GM21723 (cell line): Measurements from ENCODE around the gene TNP2.

Experiments
- ATAC-seq: cut with Tn5 transposase; IDR thresholded peaks from one replicate; pipeline ENCODE4 v1.9.1; 2021; ENCODE audit warnings: mild to moderate bottlenecking, moderate library complexity; ENCODE audit not compliant: unreplicated experiment

The TNP2 gene

GRCh38 chr16:11278681-11279628, 9.8 kb upstream of the TNP2 start:
- ATAC-seq, result no peak

- no peak for ATAC-seq
These were observed 8.6 kb upstream of the TNP2 start for GRCh38 chr16:11277607-11278337.

GRCh38 chr16:11276896-11277593, 7.9 kb upstream of the TNP2 start:
- no peak for ATAC-seq

GRCh38 chr16:11276143-11276895, 7.2 kb upstream of the TNP2 start, which contains the start of gene PRM2:
TSS of gene PRM2 (minus strand) at chr16:11276480. CDS start at chr16:11276370, 110 bp downstream.
- ATAC-seq, result no peak

GRCh38 chr16:11274964-11275363, 5.8 kb upstream of the TNP2 start:
- ATAC-seq, result no peak

GRCh38 chr16:11273721-11274324, 4.7 kb upstream of the TNP2 start:
- no peak for ATAC-seq

GRCh38 chr16:11272921-11273720, 4.0 kb upstream of the TNP2 start, which contains the start of gene PRM3:
TSS of gene PRM3 (minus strand) at chr16:11273629. CDS start at chr16:11273595, 34 bp downstream.
- no peak for ATAC-seq

GRCh38 chr16:11272484-11272883, 3.4 kb upstream of the TNP2 start:
- no peak for ATAC-seq

GRCh38 chr16:11271610-11272009, 2.5 kb upstream of the TNP2 start:
- ATAC-seq, result no peak

GRCh38 chr16:11270602-11271162, 1.6 kb upstream of the TNP2 start:
- ATAC-seq, result no peak

- no peak for ATAC-seq
These were observed 4.0 kb downstream of the TNP2 start for GRCh38 chr16:11265124-11265523.

- no peak for ATAC-seq
These were observed 4.8 kb downstream of the TNP2 start for GRCh38 chr16:11264155-11264832.

- no peak for ATAC-seq
These were observed 5.4 kb downstream of the TNP2 start for GRCh38 chr16:11263737-11264136.

GRCh38 chr16:11262915-11263314, 6.2 kb downstream of the TNP2 start:
- no peak for ATAC-seq

- ATAC-seq, result no peak
These were observed 8.5 kb downstream of the TNP2 start for GRCh38 chr16:11260596-11260966.

GRCh38 chr16:11259655-11260595, 9.2 kb downstream of the TNP2 start:
- no peak for ATAC-seq
